ENCODE results near the gene RNMT. TPM values are rescaled to one million over a fixed set of nuclear protein-coding genes. Genes with fewer than 3 reads are reported as not detected.

RNMT gene
- total RNA-seq, 4 donors from 2014 or later = 8.8 to 25.0 (median 14.2) TPM

DNA sequence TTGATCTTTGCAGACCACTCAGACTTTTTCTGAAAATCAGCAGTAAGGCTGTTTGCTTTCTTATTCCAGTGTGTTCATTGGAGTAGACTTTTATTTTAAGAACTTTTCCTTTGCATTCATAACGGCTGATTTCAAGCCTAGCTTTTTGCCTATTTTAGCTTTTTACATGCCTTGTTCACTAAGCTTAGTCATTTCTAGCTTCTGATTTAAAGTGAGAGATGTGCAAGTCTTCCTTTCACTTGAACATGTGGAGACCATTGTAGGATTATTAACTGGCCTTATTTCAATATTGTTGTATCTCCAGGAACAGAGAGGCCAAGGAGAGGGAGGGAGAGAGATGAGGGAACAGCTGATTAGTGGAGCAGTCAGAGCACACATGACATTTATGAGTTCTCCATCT is 32.1 kb downstream of the RNMT start:
- no peaks in the 10 kb centered on the region for H3K27me3 ChIP-seq
- no peak overlapping the region for H3K4me3 ChIP-seq
- peaks cover 0 to 96% (median 13%) of the 10 kb centered on the region in 3 donors for H3K36me3 ChIP-seq
- DNase-seq = no peak
- intact Hi-C loops (cut with DNase I) = no loop called here
- no peak overlapping the region for H3K27ac ChIP-seq
- 73 to 74% methylated on average over 1 of the region's 1 CpG for WGBS, 2 donors
- no peaks in the 10 kb centered on the region for H3K9me3 ChIP-seq
- no peaks in the 10 kb centered on the region for H3K4me1 ChIP-seq
- no peak for TF ChIP-seq CTCF (IDR thresholded peaks at IDR 0.05)
- no peak for TF ChIP-seq POLR2A (IDR thresholded peaks at IDR 0.05)

DNA sequence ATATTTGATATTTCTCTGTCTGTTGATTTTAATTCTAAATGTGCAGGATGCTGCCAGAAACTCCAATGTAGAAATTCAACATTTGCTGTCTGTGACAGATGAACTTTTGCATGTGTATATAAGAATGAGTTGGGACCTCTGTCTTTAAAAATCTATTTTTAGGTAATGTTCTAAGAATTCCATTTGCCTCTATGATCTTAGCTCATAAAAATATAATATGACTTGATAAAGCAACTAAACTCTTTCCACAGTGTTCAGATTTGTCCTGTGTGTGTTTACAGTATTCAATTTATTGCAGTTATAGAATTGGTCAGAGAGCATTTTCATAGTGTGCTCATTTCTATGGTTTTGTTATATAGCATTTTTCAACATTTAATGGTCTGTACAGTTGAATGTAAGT is 33.6 kb downstream of the RNMT start:
- no peaks in the 10 kb centered on the region for H3K27me3 ChIP-seq
- no peak for TF ChIP-seq CTCF (IDR thresholded peaks at IDR 0.05)
- no peak for TF ChIP-seq POLR2A (IDR thresholded peaks at IDR 0.05)
- no peaks in the 10 kb centered on the region for H3K4me1 ChIP-seq
- DNase-seq = no peak
- peaks cover 0 to 4% (median 0%) of the 10 kb centered on the region in 3 donors for H3K9me3 ChIP-seq
- no peak overlapping the region for H3K4me3 ChIP-seq
- intact Hi-C loops (cut with DNase I) = no loop called here
- H3K27ac ChIP-seq = no peak overlapping the region
- H3K36me3 ChIP-seq = peaks cover 0 to 93% (median 0%) of the 10 kb centered on the region in 3 donors

DNA sequence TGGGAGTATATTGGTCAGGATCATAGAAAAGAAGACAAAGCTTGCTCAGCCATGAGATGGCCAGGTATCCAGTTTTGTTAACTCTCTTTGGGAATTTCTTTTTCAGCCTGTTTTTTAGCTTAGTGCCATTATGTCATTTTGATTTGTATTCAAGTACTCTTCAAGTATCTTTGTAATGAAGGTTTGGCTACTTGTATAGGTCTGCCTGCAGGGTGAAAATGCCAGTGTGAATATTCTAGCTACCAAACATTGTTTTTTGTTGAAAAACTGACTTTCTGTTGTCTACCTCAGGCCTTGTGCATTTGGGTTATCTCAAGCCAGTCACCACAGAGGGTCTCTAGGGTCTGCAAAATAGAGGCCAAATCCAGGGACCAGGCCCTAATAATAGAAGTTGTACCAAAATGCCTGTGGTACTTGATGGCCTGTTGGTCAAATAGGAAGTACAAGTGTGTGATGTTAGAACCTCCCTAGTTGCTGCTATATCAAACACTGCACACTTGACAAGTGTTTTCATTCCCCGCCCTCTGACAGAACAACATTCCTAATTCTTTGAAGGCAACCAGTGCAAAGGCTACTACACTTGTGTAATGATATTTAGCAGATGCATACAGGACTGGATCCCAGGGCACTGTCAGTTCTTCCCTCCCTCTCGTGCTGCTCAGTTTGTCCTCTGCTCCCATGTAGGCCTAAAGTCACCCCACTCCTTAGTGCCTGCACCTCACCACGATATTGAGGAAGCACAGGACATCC is 36.4 kb downstream of the RNMT start:
- Histone ChIP-seq H3K4me3 (no peak overlapping the region), H3K27ac (no peak overlapping the region), H3K4me1 (no peaks in the 10 kb centered on the region), H3K27me3 (no peaks in the 10 kb centered on the region), H3K9me3 (peaks cover 0 to 29% (median 0%) of the 10 kb centered on the region in 3 donors), H3K36me3 (peaks cover 0 to 72% (median 0%) of the 10 kb centered on the region in 3 donors)
- no peak for DNase-seq
- intact Hi-C loops (cut with DNase I) = no loop called here
- 94 to 95% methylated on average over 3 of the region's 3 CpGs for WGBS, 2 donors
- TF ChIP-seq POLR2A (IDR thresholded peaks at IDR 0.05) (no peak), CTCF (IDR thresholded peaks at IDR 0.05) (no peak)

GRCh38 chr18:13775058-13775457 is 48.6 kb downstream of the RNMT start:
- Histone ChIP-seq H3K9me3 (peaks cover 0 to 6% (median 0%) of the 10 kb centered on the region in 3 donors), H3K27me3 (no peaks in the 10 kb centered on the region), H3K36me3 (no peaks in the 10 kb centered on the region), H3K4me3 (no peak overlapping the region), H3K4me1 (no peaks in the 10 kb centered on the region), H3K27ac (no peak overlapping the region)
- WGBS, 2 donors = 48 to 64% methylated on average over 3 of the region's 3 CpGs
- no peak for DNase-seq
- intact Hi-C loops (cut with DNase I) = no loop called here
- TF ChIP-seq CTCF (IDR thresholded peaks at IDR 0.05) (no peak), POLR2A (IDR thresholded peaks at IDR 0.05) (no peak)

- H3K4me1 ChIP-seq = no peaks in the 10 kb centered on the region
- H3K36me3 ChIP-seq = no peaks in the 10 kb centered on the region
- H3K27ac ChIP-seq = no peak overlapping the region
- intact Hi-C loops (cut with DNase I) = no loop called here
- TF ChIP-seq POLR2A (IDR thresholded peaks at IDR 0.05) (no peak), CTCF (IDR thresholded peaks at IDR 0.05) (no peak)
- H3K4me3 ChIP-seq = no peak overlapping the region
- 45 to 60% methylated on average over 7 of the region's 7 CpGs for WGBS, 2 donors
- no peak for DNase-seq
- peaks cover 0 to 1% (median 0%) of the 10 kb centered on the region in 4 donors for H3K27me3 ChIP-seq
- no peaks in the 10 kb centered on the region for H3K9me3 ChIP-seq
Measured at GRCh38 chr18:13791181-13791580, 64.7 kb downstream of the RNMT start.
